ENCODE results near the gene MEIOB.

The MEIOB gene

DNA sequence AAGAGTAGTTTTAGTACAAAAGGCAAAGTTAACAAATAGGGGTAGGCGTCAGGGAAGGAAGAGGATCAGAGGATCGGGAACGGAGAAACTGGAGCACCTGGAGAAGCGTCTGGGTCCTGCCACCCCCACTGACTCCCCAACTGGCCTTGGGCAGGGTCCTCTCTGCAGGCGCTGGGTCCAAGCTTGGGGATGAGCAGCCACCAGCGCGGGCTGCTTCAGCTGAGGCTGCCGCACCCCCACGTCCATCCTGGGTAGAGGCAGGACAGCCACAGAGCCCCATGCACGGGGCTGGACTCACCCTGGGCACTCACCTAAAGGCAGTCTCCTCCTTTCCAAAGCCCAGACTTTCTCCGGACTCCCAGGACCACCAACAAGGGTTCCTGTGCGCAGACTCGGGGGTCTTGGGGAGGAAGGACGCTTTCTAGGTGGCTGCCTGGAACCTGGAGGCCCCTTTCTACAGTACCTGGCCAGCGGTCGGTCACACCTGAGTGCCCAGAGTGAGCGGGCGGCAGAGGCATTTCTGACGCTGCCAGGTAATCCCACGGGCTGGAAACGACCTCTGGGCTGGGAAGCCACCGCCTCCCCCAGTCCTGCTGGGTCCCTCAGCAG, 45.2 kb upstream of the MEIOB start:
- no peak for FAIRE-seq
- TF ChIP-seq, protein P1, sequence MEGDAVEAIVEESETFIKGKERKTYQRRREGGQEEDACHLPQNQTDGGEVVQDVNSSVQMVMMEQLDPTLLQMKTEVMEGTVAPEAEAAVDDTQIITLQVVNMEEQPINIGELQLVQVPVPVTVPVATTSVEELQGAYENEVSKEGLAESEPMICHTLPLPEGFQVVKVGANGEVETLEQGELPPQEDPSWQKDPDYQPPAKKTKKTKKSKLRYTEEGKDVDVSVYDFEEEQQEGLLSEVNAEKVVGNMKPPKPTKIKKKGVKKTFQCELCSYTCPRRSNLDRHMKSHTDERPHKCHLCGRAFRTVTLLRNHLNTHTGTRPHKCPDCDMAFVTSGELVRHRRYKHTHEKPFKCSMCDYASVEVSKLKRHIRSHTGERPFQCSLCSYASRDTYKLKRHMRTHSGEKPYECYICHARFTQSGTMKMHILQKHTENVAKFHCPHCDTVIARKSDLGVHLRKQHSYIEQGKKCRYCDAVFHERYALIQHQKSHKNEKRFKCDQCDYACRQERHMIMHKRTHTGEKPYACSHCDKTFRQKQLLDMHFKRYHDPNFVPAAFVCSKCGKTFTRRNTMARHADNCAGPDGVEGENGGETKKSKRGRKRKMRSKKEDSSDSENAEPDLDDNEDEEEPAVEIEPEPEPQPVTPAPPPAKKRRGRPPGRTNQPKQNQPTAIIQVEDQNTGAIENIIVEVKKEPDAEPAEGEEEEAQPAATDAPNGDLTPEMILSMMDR (IDR thresholded peaks at IDR 0.05; ENCODE audit: insufficient read depth, missing control alignments) = no peak
- DNase-seq (ENCODE audit: insufficient read length, low spot score) = no peak

DNA sequence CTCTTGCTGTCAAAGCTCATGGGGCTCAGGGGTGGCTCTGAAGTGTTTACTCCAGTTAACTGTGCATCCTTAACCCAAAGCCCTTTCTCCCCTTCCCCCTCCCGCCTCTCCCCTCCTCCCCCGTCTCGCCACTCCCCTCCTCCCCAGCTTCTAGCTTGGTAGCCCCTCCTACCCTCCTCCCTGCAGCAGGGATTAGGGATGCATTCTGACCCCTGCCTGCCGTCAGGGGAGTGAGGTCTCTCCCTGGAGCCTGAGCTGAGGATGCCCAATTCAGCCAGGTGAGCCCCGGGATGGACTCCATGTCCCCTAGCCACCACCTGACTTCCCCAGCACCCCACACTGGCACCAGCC, 44.7 kb upstream of the MEIOB start:
- FAIRE-seq (no peak), DNase-seq (ENCODE audit: insufficient read length, low spot score) (no peak)
- TF ChIP-seq, protein P1 (IDR thresholded peaks at IDR 0.05; ENCODE audit: insufficient read depth, missing control alignments) = no peak

DNA sequence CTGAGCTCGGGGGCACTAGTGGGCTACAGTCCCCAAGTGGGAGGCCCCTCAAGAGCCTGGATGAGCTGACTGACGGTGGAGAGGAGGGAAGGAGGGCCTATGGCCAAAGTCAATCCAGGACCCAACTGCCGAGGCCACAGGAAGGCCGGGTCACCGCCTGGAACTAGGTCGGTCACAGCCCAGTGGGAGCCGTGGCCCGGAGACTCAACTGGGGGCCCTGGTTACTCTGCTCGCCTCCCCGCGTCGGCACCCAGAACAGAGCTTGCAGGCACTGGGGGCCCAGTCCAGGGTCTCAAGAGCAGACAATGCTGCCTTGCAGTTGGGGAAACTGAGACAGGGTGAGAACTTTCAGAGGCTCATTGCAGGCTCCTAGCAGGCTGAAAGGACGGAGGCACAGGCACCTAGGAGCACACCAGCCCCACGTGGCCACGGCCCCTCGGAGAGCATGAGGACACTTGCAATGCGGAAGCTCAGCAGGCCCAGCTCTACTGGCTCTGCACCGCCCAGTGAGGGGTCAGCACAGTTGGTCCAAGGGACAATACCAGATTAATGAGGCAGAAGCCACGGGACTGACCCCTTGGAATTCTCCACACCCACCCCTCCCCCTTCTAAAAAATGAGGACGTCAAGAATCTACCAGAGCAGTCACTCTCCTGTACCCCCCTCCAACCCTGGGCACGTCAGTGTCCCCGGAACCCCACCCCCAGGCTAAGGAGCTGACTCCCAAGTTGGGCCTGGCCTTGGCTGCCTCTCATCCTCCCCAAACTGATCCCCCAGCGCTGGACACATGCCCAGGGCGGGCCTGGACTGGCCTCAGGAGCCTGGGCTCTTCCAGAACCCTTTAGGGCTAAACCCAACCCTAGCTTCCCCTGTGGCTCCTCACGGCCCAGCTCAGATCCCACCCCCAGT, 44.0 kb upstream of the MEIOB start:
- FAIRE-seq (no peak), DNase-seq (ENCODE audit: insufficient read length, low spot score) (no peak)
- TF ChIP-seq, protein P1 (IDR thresholded peaks at IDR 0.05; ENCODE audit: insufficient read depth, missing control alignments) = no peak

DNA sequence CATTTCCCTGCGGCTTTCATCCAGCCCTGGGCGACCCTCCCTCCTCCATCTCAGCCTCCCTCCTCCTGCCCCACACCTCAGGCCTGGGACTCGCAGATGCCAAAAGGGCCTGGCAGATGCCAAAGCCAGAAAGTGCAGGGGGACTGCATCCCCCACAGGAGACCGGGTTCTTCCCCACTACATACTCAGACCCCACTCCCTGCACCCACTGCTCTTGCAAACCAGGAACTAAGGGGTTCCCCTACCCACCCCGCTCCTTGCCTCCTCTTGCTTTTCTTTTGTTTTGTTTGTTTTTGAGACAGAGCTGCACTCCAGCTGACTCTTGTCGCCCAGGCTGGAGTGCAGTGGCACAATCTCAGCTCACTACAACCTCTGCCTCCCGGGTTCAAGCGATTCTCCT, 43.0 kb upstream of the MEIOB start:
- no peak for FAIRE-seq
- TF ChIP-seq, protein P1 (IDR thresholded peaks at IDR 0.05; ENCODE audit: insufficient read depth, missing control alignments) = no peak
- DNase-seq (ENCODE audit: insufficient read length, low spot score) = no peak

DNA sequence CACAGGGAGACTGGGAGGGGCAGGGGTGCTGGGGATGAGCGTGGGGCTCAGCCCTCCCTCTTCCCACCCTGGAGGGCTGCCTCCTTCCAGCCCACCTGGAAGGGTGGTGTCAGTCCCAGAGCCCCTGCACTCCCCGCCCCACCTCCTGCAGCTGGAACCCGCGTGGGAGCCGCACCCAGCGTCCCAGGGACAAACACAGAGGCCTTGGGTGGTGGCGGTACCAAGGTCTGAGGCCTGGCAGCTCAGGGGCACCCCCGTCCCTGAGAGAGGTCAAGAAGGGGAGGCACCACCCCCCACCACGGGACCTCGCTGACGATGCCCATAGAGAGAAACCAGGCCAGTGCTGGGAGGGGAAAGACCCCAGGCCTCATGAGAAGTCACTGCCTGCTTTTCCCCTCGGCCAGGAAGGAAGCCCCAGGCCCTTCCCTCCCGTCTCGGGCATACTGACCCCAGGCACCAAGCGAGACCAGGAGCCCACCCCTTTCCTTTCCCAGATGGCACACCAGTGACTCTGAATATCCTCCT, 42.2 kb upstream of the MEIOB start:
- FAIRE-seq (no peak), DNase-seq (ENCODE audit: insufficient read length, low spot score) (no peak)
- TF ChIP-seq, protein P1 (IDR thresholded peaks at IDR 0.05; ENCODE audit: insufficient read depth, missing control alignments) = no peak

DNA sequence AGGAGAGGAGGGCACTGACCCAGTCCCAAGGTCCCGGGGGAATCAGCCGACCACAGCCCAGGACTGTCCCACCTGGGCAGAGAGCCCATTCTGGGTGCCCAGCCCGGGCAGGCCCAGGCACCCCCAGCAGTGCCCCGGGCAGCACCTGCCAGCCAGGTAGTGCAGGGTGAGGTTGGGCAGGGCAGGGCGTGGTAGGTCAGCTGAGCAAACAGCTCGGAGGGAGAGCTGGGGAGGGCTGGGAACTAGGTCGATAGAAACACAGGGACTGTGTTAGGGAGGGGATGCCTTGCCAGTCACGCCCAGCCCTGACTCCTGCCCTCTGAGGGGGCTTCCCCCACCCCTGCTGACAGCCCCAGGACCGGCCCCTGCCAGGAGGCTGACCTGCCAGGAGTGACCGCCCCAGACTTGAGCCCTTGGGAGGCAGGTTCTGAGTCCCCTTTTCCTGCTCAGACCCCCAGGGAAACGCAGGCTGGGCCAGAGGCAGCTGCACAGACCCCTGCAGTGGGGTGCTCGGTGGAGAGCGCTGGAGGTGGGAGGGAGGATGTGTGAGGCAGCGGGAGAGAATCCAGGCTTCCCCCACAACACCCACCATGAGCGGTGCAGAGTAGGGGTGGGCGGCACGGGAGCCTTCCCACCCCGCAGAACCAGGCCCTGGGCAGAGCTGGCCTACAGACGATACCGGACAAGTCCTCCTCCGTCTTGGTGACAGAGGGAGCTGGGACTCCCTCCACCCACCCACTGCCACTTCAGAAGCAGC, 41.5 kb upstream of the MEIOB start:
- FAIRE-seq (no peak), DNase-seq (ENCODE audit: insufficient read length, low spot score) (no peak)
- TF ChIP-seq, protein P1 (IDR thresholded peaks at IDR 0.05; ENCODE audit: insufficient read depth, missing control alignments) = no peak
